Activated effector memory CD4-positive, alpha-beta T cell treated with anti-CD3 and anti-CD28 coated beads, Interleukin-2, amount 50 U/mL, for 16 hours (primary cell): ENCODE measurements around the gene PCK1.

ENCODE experiments used
- DNase-seq: peaks from one replicate; pipeline ENCODE4 v3.0.0-alpha.2; 2020

The PCK1 gene

GRCh38 chr20:57577679-57578475 is 17.0 kb downstream of the PCK1 start:
- no peak for DNase-seq

GRCh38 chr20:57578476-57579165 is 17.7 kb downstream of the PCK1 start:
- no peak for DNase-seq

- DNase-seq = no peak
These were observed 18.5 kb downstream of the PCK1 start for GRCh38 chr20:57579331-57579897.

- DNase-seq = no peak
These were observed 19.1 kb downstream of the PCK1 start for GRCh38 chr20:57579898-57580447.

GRCh38 chr20:57580478-57581201 is 19.7 kb downstream of the PCK1 start:
- no peak for DNase-seq

- DNase-seq = no peak
These were observed 20.5 kb downstream of the PCK1 start for GRCh38 chr20:57581202-57582028.

GRCh38 chr20:57582029-57582378 is 21.1 kb downstream of the PCK1 start:
- no peak for DNase-seq

- DNase-seq = no peak
These were observed 21.8 kb downstream of the PCK1 start for GRCh38 chr20:57582432-57583288.

- DNase-seq = no peak
These were observed 22.7 kb downstream of the PCK1 start for GRCh38 chr20:57583289-57584257.

- DNase-seq = no peak
These were observed 24.0 kb downstream of the PCK1 start for GRCh38 chr20:57584768-57585461.

GRCh38 chr20:57585466-57586213 is 24.7 kb downstream of the PCK1 start:
- DNase-seq = no peak

GRCh38 chr20:57586370-57586793 is 25.5 kb downstream of the PCK1 start:
- no peak for DNase-seq

GRCh38 chr20:57586943-57587277 is 26.0 kb downstream of the PCK1 start:
- DNase-seq = no peak

- no peak for DNase-seq
These were observed 26.5 kb downstream of the PCK1 start for GRCh38 chr20:57587278-57587988.

- DNase-seq = no peak
These were observed 27.1 kb downstream of the PCK1 start for GRCh38 chr20:57587989-57588377.

- no peak for DNase-seq
These were observed 27.7 kb downstream of the PCK1 start for GRCh38 chr20:57588596-57588995.

GRCh38 chr20:57589123-57589727 is 28.3 kb downstream of the PCK1 start:
- no peak for DNase-seq
